ENCODE data around the gene RHBDD1. TPM values are rescaled to one million over a fixed set of nuclear protein-coding genes. Genes with fewer than 3 reads are reported as not detected.

The RHBDD1 gene
- total and polyA plus RNA-seq, 11 donors = 4.7 to 44.5 (median 32.6) TPM

- no peak overlapping the region for H3K27ac ChIP-seq
- H3K4me3 ChIP-seq = no peak overlapping the region
- intact Hi-C loops (cut with DNase I) = no loop called here
- H3K9me3 ChIP-seq = no peaks in the 10 kb centered on the region
- H3K4me1 ChIP-seq = no peaks in the 10 kb centered on the region
- no peaks in the 10 kb centered on the region for H3K27me3 ChIP-seq
- DNase-seq (no peak), ATAC-seq (no peak)
- TF ChIP-seq CTCF (IDR thresholded peaks at IDR 0.05) = no peak
- TF ChIP-seq POLR2A (IDR thresholded peaks at IDR 0.05) = no peak
- H3K36me3 ChIP-seq = peaks cover 0 to 36% (median 0%) of the 10 kb centered on the region in 9 donors
- 56 to 72% (median 66%) methylated on average over 3 of the region's 3 CpGs for WGBS, 4 donors
These were observed 174.6 kb downstream of the RHBDD1 start for GRCh38 chr2:227010433-227010832.

GRCh38 chr2:227013330-227013729, 177.5 kb downstream of the RHBDD1 start:
- TF ChIP-seq CTCF (IDR thresholded peaks at IDR 0.05) (no peak), POLR2A (IDR thresholded peaks at IDR 0.05) (no peak)

GRCh38 chr2:227013881-227014280, 178.0 kb downstream of the RHBDD1 start:
- TF ChIP-seq POLR2A (IDR thresholded peaks at IDR 0.05) (no peak), CTCF (IDR thresholded peaks at IDR 0.05) (no peak)
- no peak for ATAC-seq
- Histone ChIP-seq H3K9me3 (no peaks in the 10 kb centered on the region), H3K4me1 (no peaks in the 10 kb centered on the region), H3K4me3 (no peak overlapping the region), H3K36me3 (peaks cover 0 to 32% (median 0%) of the 10 kb centered on the region in 9 donors), H3K27ac (no peak overlapping the region), H3K27me3 (no peaks in the 10 kb centered on the region)
- WGBS, 4 donors = 74 to 84% (median 81%) methylated on average over 7 to 8 of the region's 8 CpGs
- intact Hi-C loops (cut with DNase I) = no loop called here
- no peak for DNase-seq

More at GRCh38 chr2:227013330-227013729, 177.5 kb downstream of the RHBDD1 start:
- H3K4me3 ChIP-seq = no peak overlapping the region
- no peaks in the 10 kb centered on the region for H3K4me1 ChIP-seq
- no peak for DNase-seq
- H3K27me3 ChIP-seq = no peaks in the 10 kb centered on the region
- no peak overlapping the region for H3K27ac ChIP-seq
- intact Hi-C loops (cut with DNase I) = no loop called here
- H3K9me3 ChIP-seq = no peaks in the 10 kb centered on the region
- WGBS, 4 donors = 84 to 88% (median 86%) methylated on average over 9 of the region's 9 CpGs
- H3K36me3 ChIP-seq = peaks cover 0 to 28% (median 0%) of the 10 kb centered on the region in 9 donors
- no peak for ATAC-seq

GRCh38 chr2:227016894-227017293, 181.0 kb downstream of the RHBDD1 start:
- TF ChIP-seq POLR2A (IDR thresholded peaks at IDR 0.05) (no peak), CTCF (IDR thresholded peaks at IDR 0.05) (no peak)
- H3K36me3 ChIP-seq = peaks cover 0 to 51% (median 0%) of the 10 kb centered on the region in 9 donors
- no peak for ATAC-seq
- H3K4me1 ChIP-seq = no peaks in the 10 kb centered on the region
- no peak overlapping the region for H3K4me3 ChIP-seq
- intact Hi-C loops (cut with DNase I) = no loop called here
- whole genome bisulfite sequencing, 4 donors = 54 to 58% (median 56%) methylated on average over 4 of the region's 4 CpGs
- no peaks in the 10 kb centered on the region for H3K27me3 ChIP-seq
- no peak for DNase-seq
- H3K27ac ChIP-seq = no peak overlapping the region
- H3K9me3 ChIP-seq = no peaks in the 10 kb centered on the region

Measured in heart left ventricle (tissue), 16 donors.